Measurements from ENCODE around the gene LRRTM3. TPM values are rescaled to one million over a fixed set of nuclear protein-coding genes. Genes with fewer than 3 reads are reported as not detected.

The LRRTM3 gene
- total and polyA plus RNA-seq, 7 donors: 0.01 to 0.03 TPM; not detected in 5

- Histone ChIP-seq H3K27ac (no peak overlapping the region), H3K4me3 (no peak overlapping the region), H3K9me3 (no peaks in the 10 kb centered on the region), H3K36me3 (ENCODE audit: insufficient read depth in 1 of 2, low read depth in 1 of 2) (no peaks in the 10 kb centered on the region), H3K27me3 (ENCODE audit: insufficient read depth in 3 of 3, low read length in 2 of 3) (no peaks in the 10 kb centered on the region), H3K4me1 (no peaks in the 10 kb centered on the region)
- 47 to 64% (median 64%) methylated on average over 2 of the region's 2 CpGs for WGBS, 3 donors
- DNase-seq (no peak), ATAC-seq (no peak)
- no peak for TF ChIP-seq CTCF (IDR thresholded peaks at IDR 0.05)
- intact Hi-C loops (cut with DNase I): no loop called here
These were observed 214.8 kb downstream of the LRRTM3 start for GRCh38 chr10:67140641-67141040.

GRCh38 chr10:67141300-67141699 lies 215.5 kb downstream of the LRRTM3 start:
- no peaks in the 10 kb centered on the region for H3K9me3 ChIP-seq
- no peak for TF ChIP-seq CTCF (IDR thresholded peaks at IDR 0.05)
- no peaks in the 10 kb centered on the region for H3K36me3 ChIP-seq (ENCODE audit: insufficient read depth in 1 of 2, low read depth in 1 of 2)
- no peak overlapping the region for H3K27ac ChIP-seq
- 50 to 76% (median 60%) methylated on average over 6 of the region's 6 CpGs for WGBS, 3 donors
- ATAC-seq (peak in 2 of 4 donors; percentile 45 to 61), DNase-seq (no peak)
- no peaks in the 10 kb centered on the region for H3K4me1 ChIP-seq
- no peaks in the 10 kb centered on the region for H3K27me3 ChIP-seq (ENCODE audit: insufficient read depth in 3 of 3, low read length in 2 of 3)
- intact Hi-C loops (cut with DNase I): no loop called here
- no peak overlapping the region for H3K4me3 ChIP-seq

- Histone ChIP-seq H3K36me3 (ENCODE audit: insufficient read depth in 1 of 2, low read depth in 1 of 2) (no peaks in the 10 kb centered on the region), H3K9me3 (no peaks in the 10 kb centered on the region), H3K4me1 (no peaks in the 10 kb centered on the region), H3K4me3 (no peak overlapping the region), H3K27ac (no peak overlapping the region), H3K27me3 (ENCODE audit: insufficient read depth in 3 of 3, low read length in 2 of 3) (no peaks in the 10 kb centered on the region)
- no peak for TF ChIP-seq CTCF (IDR thresholded peaks at IDR 0.05)
- ATAC-seq (no peak), DNase-seq (no peak)
- intact Hi-C loops (cut with DNase I): no loop called here
- 47 to 98% (median 93%) methylated on average over 1 of the region's 1 CpG for WGBS, 3 donors
These were observed 218.7 kb downstream of the LRRTM3 start for GRCh38 chr10:67144530-67144929.
